Measurements from ENCODE around the gene CD14. TPM values are rescaled to one million over a fixed set of nuclear protein-coding genes. Genes with fewer than 3 reads are reported as not detected.
"Not testable (repeated sequence)": the region's sequence is repeated elsewhere in the genome, so short reads cannot be mapped to it uniquely, and the experiment has no call there.

CD14 gene
- total RNA-seq, 1 donor from 2014 or later, result 46.1 TPM

DNA sequence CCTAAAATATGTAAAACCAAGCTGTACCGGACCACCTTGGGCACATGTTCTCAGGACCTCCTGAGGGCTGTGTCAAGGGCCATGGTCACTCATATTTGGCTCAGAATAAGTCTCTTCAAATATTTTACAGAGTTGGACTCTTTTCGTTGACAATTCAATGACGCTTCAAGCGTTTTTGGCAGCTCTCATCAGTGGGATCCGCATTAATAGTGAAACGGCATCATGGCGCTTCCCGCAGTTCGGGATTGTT lies 5.8 kb upstream of the CD14 start:
- ATAC-seq; DNase-seq (ENCODE audit: missing footprints): not testable (repeated sequence)
- intact Hi-C loops (cut with DNase I), result loop anchor here (1.0 to 5.0 kb wide), 3 partner anchors 75 to 237 kb away; partner anchors contain the start of genes ANKHD1, APBB3, EIF4EBP3 and SLC35A4

GRCh38 chr5:140637371-140638100 lies 4.6 kb upstream of the CD14 start:
- DNase-seq (ENCODE audit: missing footprints), result no peak
- no peak for ATAC-seq
- intact Hi-C loops (cut with DNase I), result loop anchor here (2.0 to 5.0 kb wide), 2 partner anchors 91 to 235 kb away; partner anchors contain the start of genes ANKHD1 and EIF4EBP3

GRCh38 chr5:140635291-140636257 lies 2.6 kb upstream of the CD14 start:
- DNase-seq (ENCODE audit: missing footprints) (no peak), ATAC-seq (no peak)
- intact Hi-C loops (cut with DNase I), result loop anchor here (5.0 kb wide), 1 partner anchor 233 kb away; the partner anchor contains the start of gene ANKHD1

- DNase-seq (ENCODE audit: missing footprints) (no peak), ATAC-seq (no peak)
- intact Hi-C loops (cut with DNase I), result no loop called here
Observed at GRCh38 chr5:140634103-140634502, 1.1 kb upstream of the CD14 start.

DNA sequence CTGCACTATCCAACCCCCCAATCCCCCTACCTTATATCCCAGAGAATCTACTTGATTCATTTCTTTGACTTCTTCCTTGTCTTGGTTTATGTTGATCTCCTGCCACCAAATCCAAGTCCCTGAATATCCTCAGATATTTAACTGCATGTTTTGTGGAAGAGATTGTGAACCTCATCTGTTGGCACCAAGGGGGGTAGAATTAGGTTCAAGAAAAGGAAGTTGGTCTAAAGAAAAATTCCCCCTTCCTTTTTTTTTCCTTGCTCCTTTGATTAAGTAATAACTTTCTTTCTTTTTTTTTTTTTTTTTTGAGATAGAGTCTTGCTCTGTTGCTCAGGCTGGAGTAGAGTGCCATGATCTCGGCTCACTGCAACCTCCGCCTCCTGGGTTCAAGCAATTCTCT lies 526 bp upstream of the CD14 start:
- intact Hi-C loops (cut with DNase I), result no loop called here
- ATAC-seq, result no peak

GRCh38 chr5:140632366-140633020 lies 482 bp downstream of the CD14 start:
- ATAC-seq (peak; percentile 71), DNase-seq (ENCODE audit: missing footprints) (peak; percentile 85)
- intact Hi-C loops (cut with DNase I), result no loop called here

More for the DNA sequence above, 526 bp upstream of the CD14 start:
- no peak for DNase-seq (ENCODE audit: missing footprints)

DNA sequence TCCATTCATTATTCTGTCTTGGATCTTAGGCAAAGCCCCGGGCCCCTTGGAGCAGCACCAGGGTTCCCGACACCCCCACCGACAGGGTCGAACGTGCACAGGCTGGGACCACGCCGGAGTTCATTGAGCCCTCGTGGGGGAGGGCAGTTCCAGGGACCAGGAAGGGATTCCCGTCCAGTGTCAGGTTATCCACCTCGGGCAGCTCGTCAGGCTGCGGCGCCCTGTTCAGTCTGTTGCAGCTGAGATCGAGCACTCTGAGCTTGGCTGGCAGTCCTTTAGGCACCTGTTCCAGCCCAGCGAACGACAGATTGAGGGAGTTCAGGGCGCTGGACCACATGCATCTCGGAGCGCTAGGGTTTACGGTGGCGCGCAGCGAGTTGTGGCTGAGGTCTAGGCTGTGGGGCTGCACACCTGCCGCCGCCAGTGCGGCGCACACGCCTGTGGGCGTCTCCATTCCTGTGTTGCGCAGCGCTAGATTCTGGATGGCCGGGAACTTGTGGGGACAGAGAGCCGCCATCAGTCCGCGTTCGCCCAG lies 1.1 kb downstream of the CD14 start:
- DNase-seq (ENCODE audit: missing footprints), result no peak
- intact Hi-C loops (cut with DNase I), result no loop called here
- peak; percentile 38 for ATAC-seq

GRCh38 chr5:140631036-140631417 lies 1.9 kb downstream of the CD14 start:
- no peak for ATAC-seq
- DNase-seq (ENCODE audit: missing footprints), result no peak

DNA sequence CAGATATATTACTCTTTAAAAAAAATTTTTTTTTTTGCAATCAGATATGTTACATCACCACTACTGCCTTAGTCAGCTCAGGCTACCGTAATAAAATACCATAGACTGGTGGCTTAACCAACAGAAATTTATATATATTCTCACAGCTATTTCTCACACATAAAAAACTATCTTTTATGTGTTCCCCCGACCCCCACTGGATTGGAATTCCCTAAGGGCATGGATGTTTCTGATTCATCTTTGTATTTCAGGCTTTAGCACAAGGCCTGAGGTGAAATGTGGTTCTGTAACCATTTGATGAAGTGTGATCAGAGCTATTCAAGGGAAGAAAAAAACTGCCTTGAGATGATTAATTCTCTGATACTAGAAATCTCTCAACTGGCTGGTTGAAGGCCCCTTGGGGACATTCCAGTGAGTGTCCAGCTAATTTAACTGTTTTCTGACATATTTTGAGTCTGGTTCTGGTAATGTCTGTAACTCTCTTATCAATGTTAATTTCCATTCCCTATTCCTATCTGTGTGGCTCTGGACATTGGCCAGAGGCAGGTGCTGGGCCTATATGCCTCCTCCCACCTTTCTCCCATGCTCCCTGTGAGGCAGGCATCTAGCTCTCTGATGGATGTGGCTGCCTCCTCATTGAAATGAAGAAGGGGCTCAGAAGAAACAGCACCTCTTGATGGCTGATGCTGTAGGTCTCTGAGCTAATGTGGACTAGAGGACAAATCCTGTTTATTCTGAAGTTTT lies 2.5 kb downstream of the CD14 start:
- no peak for ATAC-seq
- DNase-seq (ENCODE audit: missing footprints), result no peak
- intact Hi-C loops (cut with DNase I), result no loop called here

More at GRCh38 chr5:140631036-140631417, 1.9 kb downstream of the CD14 start:
- intact Hi-C loops (cut with DNase I), result no loop called here

GRCh38 chr5:140628711-140629110 lies 4.3 kb downstream of the CD14 start:
- DNase-seq (ENCODE audit: missing footprints), result no peak
- ATAC-seq, result no peak
- intact Hi-C loops (cut with DNase I), result no loop called here

DNA sequence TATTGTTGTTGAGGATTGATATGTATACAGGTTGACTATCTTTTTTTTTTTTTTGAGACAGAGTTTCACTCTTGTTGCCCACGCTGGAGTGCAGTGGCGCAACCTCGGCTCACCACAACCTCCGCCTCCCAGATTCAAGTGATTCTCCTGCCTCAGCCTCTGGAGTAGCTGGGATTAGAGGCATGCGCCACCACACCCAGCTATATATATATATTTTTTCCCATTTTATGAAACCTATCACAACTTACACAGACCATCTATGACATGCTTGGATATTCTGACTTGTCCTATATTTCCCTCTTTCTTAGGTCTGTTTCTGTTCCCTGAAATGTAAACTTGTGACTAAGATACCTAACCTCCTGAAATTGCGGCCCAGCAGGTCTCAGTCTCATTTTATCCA lies 5.0 kb downstream of the CD14 start:
- intact Hi-C loops (cut with DNase I), result no loop called here
- DNase-seq (ENCODE audit: missing footprints) (no peak), ATAC-seq (no peak)

- DNase-seq (ENCODE audit: missing footprints); intact Hi-C loops (cut with DNase I); ATAC-seq: not testable (repeated sequence)
Observed at GRCh38 chr5:140624886-140625285, 8.1 kb downstream of the CD14 start.

GRCh38 chr5:140623061-140623460 lies 9.9 kb downstream of the CD14 start:
- intact Hi-C loops (cut with DNase I); ATAC-seq; DNase-seq (ENCODE audit: missing footprints): not testable (repeated sequence)

GRCh38 chr5:140622301-140622700 lies 10.7 kb downstream of the CD14 start:
- intact Hi-C loops (cut with DNase I), result no loop called here
- DNase-seq (ENCODE audit: missing footprints) (no peak), ATAC-seq (no peak)

DNA sequence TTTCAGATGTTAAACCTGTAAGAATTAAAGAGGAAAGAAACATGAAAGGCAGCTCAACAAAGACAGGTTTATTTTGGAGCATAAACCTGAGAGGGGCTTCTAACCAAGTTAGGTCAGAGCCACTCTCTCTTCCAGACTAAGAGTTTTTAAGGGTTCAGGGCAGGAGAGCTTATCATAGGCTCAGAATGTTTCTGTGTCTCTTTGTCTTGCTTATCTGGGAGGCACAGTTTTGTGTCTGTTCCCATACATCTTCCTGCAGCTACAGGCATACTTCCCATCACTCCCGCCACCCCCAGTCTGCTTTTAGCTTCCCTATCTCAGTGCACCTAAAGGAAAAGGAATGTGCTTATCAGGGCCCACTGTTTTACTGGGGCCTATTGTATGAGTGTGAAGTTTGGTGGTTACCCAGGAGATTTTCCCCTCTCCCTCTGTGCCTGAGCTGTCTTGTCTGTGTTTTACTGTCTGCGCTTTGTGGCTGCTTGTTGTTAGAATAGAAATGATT lies 21.9 kb downstream of the CD14 start:
- DNase-seq (ENCODE audit: missing footprints) (no peak), ATAC-seq (no peak)
- intact Hi-C loops (cut with DNase I), result no loop called here

DNA sequence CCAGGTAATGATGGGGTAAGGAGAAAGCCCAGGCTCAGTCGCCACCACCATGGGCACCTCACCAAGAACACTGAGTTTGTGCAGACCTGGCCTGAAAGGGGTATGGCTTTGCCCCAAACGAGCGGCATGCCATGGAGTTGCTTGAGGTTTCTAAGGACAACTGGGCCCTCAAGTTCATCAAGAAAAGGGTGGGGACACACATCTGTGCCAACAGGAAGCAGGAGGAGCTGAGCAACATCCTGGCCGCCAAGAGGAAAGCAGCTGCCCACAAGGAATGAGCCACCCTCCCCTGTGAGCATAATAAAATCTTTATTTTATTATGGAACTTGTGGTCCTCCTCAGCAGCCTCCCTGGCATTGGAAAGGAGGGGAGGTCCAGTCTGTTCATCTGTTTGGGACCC lies 23.8 kb downstream of the CD14 start:
- intact Hi-C loops (cut with DNase I), result no loop called here
- peak; percentile 62 for ATAC-seq
- DNase-seq (ENCODE audit: missing footprints), result peak; percentile 76

DNA sequence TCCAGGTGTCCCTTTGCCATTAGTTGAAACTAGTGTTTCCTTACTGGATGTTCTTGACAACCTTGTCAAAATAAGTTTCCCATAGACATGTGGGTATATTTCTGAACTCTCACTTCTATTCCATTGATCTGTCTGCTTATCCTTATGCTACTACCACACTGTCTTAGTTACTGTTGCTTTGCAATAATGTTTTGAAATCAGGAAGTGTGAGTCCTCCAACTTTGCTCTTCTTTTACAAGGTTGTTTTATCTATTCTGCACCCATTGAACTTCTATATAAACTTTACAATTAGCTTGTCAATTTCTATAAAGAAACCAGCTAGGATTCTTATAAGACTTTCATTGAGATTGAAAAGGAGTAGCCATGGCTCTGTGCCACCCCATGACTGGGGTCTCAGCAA lies 24.3 kb downstream of the CD14 start:
- intact Hi-C loops (cut with DNase I), result no loop called here
- ATAC-seq (no peak), DNase-seq (ENCODE audit: missing footprints) (no peak)

GRCh38 chr5:140607031-140607430 lies 25.9 kb downstream of the CD14 start:
- intact Hi-C loops (cut with DNase I), result no loop called here
- ATAC-seq, result no peak

More at GRCh38 chr5:140607031-140607430, 25.9 kb downstream of the CD14 start:
- no peak for DNase-seq (ENCODE audit: missing footprints)

Measured in Right ventricle myocardium inferior (tissue), 1 donor.